Measurements from ENCODE around the gene MLLT3.

DNA sequence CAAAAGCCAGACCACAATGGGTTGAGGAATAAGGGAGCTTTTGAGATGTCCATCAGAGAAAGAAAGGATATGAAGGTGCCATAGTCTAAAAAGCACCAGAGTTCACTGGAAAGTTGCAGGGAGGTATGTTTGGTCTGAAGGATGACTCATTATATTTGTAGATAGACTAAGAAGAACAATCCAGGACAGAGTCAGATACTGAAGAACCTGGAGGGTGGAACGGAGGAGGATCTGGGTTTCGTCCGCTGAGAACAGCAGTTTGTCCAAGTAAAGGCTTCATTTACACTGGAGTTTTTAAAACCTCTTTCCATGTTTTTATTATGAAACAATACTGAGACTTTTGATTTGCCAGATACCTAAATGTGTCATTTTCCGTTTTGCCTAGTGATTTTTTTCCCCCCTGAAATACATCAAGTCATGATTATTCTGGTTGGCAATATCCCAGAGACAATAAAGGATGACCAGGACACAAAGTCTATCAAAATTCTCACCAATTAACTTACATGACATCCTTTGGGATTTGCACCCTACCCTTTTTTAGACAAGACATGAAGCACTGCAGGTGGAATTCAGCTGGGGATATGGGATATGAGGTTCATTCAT, 219.9 kb downstream of the MLLT3 start:
- TF ChIP-seq, protein P1, sequence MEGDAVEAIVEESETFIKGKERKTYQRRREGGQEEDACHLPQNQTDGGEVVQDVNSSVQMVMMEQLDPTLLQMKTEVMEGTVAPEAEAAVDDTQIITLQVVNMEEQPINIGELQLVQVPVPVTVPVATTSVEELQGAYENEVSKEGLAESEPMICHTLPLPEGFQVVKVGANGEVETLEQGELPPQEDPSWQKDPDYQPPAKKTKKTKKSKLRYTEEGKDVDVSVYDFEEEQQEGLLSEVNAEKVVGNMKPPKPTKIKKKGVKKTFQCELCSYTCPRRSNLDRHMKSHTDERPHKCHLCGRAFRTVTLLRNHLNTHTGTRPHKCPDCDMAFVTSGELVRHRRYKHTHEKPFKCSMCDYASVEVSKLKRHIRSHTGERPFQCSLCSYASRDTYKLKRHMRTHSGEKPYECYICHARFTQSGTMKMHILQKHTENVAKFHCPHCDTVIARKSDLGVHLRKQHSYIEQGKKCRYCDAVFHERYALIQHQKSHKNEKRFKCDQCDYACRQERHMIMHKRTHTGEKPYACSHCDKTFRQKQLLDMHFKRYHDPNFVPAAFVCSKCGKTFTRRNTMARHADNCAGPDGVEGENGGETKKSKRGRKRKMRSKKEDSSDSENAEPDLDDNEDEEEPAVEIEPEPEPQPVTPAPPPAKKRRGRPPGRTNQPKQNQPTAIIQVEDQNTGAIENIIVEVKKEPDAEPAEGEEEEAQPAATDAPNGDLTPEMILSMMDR (IDR thresholded peaks at IDR 0.05), result no peak
- no peak for TF ChIP-seq POLR2AphosphoS5 (IDR thresholded peaks at IDR 0.05)
